GM12891 (cell line): ENCODE measurements around the gene MKRN1. TPM values are rescaled to one million over a fixed set of nuclear protein-coding genes. Genes with fewer than 3 reads are reported as not detected.

Source experiments
- DNase-seq: peaks from one replicate; pipeline ENCODE4 v3.0.0; 2011; ENCODE audit warnings: low spot score; ENCODE audit not compliant: insufficient read length
- FAIRE-seq: peaks from 2 replicates; lab custom pipeline; 2011; peaks lifted over from hg19 to GRCh38; lab: Jason Lieb, UNC
- PAX5 ChIP-seq: IDR thresholded peaks from 2 replicates; pipeline ENCODE4 v1.6.1; 2011; ENCODE audit warnings: low read length, moderate library complexity, mild to moderate bottlenecking; ENCODE audit not compliant: insufficient read depth, severe bottlenecking
- POLR2A ChIP-seq: IDR thresholded peaks from 2 replicates; pipeline ENCODE4 v1.6.1; 2011; ENCODE audit warnings: low read depth, low read length, control low read depth
- POLR2AphosphoS5 ChIP-seq: IDR thresholded peaks from 2 replicates; pipeline ENCODE4 v1.6.1; 2011; ENCODE audit warnings: low read depth, low read length, control low read depth
- POU2F2 ChIP-seq: IDR thresholded peaks from 2 replicates; pipeline ENCODE4 v1.6.1; 2011; ENCODE audit warnings: low read depth, mild to moderate bottlenecking, control low read depth, low read length, moderate library complexity
- SPI1 ChIP-seq: IDR thresholded peaks from 2 replicates; pipeline ENCODE4 v1.6.1; 2011; ENCODE audit warnings: low read depth, low read length, control low read depth
- TAF1 ChIP-seq: IDR thresholded peaks from 2 replicates; pipeline ENCODE4 v1.6.1; 2011; ENCODE audit warnings: low read depth, low read length, control low read depth
- polyA plus RNA-seq: library from polyadenylated mRNA; unstranded; fragments of >200 nt; gene quantifications from one replicate; pipeline ENCODE4 v1.2.1, GENCODE V29; 2012; ENCODE audit warnings: low read depth, missing spikeins, inconsistent platforms; ENCODE audit not compliant: missing spikeins

MKRN1 gene, protein sequence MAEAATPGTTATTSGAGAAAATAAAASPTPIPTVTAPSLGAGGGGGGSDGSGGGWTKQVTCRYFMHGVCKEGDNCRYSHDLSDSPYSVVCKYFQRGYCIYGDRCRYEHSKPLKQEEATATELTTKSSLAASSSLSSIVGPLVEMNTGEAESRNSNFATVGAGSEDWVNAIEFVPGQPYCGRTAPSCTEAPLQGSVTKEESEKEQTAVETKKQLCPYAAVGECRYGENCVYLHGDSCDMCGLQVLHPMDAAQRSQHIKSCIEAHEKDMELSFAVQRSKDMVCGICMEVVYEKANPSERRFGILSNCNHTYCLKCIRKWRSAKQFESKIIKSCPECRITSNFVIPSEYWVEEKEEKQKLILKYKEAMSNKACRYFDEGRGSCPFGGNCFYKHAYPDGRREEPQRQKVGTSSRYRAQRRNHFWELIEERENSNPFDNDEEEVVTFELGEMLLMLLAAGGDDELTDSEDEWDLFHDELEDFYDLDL
- polyA plus RNA-seq, result 50.5 TPM

- DNase-seq, result peak; percentile 91
- TF ChIP-seq POLR2AphosphoS5, result peak; percentile 51; the same call in 1 of the 2 replicates
- TF ChIP-seq PAX5, result no peak
- TF ChIP-seq TAF1, result peak; percentile 64
- TF ChIP-seq POLR2A, result peak; percentile 57
- peak; percentile 91 for FAIRE-seq
Measured at GRCh38 chr7:140479062-140479738, at the start of gene MKRN1. TSS of gene MKRN1 (minus strand) at chr7:140479505. CDS start at chr7:140479344, 161 bp downstream.

DNA sequence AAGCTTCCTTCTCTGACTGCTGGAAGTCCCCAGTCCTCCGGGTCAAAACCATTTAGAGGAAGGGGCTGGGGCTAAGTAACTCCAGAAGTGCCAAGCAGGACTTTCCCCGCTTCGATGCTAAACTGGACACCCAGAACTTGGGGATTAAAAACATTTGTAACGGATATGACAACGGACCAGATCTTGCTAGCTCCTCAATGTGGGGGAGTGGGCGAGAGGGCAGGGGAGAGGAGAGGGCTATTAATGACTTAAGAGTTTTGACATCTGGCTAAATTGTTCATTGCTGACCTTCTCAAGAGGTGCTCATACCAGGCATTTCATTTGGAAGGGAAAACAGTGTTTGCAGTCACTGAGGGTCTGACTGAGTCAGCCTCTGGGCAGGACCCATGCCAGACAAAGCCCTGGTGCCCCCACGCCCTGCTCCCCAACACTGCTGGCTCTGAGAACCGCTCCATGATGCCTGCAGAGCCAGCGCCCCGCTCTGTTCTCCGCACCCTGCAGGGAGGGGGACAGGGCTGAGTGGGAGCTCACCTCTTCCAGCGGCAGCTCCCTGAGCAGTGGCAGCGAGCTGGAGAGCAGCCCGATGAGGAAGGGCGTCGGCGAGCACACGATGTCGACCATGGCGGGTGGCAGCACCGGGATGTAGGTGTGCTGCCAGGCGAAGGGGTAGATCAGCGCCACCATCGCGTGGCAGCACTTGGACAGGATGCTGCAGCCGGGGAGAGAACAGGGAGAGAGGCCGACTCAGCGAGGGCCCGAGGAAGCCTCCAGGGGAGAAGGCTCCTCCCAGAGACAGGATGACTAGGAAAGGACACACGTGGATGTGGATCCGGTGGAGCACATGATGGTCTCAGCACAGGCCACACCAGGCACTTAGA lies 47.7 kb upstream of the MKRN1 start:
- no peak for DNase-seq

GRCh38 chr7:140526214-140526613 lies 46.9 kb upstream of the MKRN1 start:
- DNase-seq (no peak), FAIRE-seq (no peak)
- TF ChIP-seq POLR2AphosphoS5 (no peak), SPI1 (no peak), POLR2A (no peak), POU2F2 (no peak), TAF1 (no peak), PAX5 (no peak)

More for the DNA sequence above, 47.7 kb upstream of the MKRN1 start:
- no peak for FAIRE-seq
- no peak for TF ChIP-seq TAF1
- no peak for TF ChIP-seq POU2F2
- no peak for TF ChIP-seq SPI1
- no peak for TF ChIP-seq POLR2AphosphoS5
- no peak for TF ChIP-seq PAX5
- no peak for TF ChIP-seq POLR2A

DNA sequence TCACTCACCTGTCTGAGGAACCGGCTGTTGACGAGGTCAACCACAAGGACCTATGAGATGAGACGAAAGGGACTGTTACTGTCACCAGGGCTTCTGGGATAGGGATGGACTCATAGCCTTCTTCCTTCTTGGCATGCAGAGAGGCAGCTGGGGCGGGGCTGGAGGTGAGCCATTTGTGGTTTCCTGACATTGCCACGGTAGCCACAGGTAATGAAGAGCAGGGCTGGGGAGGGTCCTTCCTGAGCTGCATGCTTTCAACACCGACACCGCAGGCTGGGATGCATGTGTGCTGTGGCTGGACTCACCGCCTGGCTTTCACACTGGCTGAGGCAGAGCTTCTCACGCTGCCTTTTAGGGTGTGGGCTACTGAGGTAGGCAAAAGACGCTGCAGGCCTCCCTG lies 46.4 kb upstream of the MKRN1 start:
- TF ChIP-seq SPI1 (no peak), POLR2AphosphoS5 (no peak), POU2F2 (no peak), POLR2A (no peak), PAX5 (no peak), TAF1 (no peak)
- no peak for FAIRE-seq
- no peak for DNase-seq

- DNase-seq (no peak), FAIRE-seq (no peak)
- TF ChIP-seq POU2F2 (no peak), POLR2AphosphoS5 (no peak), PAX5 (no peak), POLR2A (no peak), SPI1 (no peak), TAF1 (no peak)
Measured at GRCh38 chr7:140521421-140521820, 42.1 kb upstream of the MKRN1 start.

DNA sequence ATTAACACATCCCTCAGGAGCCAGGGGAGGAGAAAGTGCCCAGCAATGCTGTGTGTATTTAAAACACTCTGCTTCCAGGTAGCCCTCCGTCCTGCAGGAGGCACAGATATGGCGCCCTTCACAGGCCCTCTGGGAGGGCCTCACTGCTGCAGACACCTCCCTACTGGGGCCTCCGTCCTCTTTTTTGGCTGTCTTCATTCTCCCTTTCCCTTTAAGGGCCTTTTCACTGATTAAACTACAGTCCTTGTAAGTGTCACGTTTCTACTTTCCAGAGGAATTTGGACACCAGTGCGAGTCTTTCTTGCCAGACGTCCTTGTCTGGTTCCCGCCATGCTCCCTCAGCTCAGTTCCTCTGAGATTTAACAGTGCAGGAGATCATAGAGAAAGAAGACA lies 39.7 kb upstream of the MKRN1 start:
- FAIRE-seq (no peak), DNase-seq (no peak)
- TF ChIP-seq POLR2A, result no peak
- TF ChIP-seq SPI1, result no peak
- TF ChIP-seq PAX5, result no peak
- TF ChIP-seq POU2F2, result no peak
- no peak for TF ChIP-seq POLR2AphosphoS5
- no peak for TF ChIP-seq TAF1

DNA sequence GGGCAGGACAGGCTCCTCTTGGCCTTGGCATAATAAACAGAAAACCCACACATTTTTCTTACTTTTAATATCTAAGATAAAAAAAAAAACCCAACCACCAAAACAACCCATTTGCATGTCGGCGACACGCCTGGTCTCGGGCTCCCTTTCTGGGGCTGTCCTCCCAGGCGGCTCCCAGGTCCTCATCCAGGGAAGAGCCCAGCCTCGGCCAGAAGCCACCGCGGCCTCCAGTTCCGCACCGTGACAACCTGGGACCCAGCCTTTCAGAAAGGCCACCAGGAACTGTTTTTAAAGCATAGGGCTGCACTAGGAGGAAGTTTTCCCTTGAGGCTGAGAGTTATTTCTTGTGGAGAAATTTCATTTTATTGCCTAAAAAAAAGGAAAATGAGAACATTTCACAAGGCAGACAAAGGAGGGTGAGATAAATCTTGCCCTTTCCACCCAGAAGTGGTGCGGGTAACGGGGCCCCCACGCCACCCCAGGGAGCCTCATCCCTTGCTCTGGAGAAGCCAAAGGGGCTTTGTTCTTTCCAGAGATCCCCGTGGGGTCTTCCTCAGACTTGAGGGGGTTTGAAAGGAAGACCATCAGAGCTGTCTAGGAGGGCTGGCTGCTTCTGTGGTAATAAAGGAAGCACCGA lies 39.2 kb upstream of the MKRN1 start:
- FAIRE-seq, result no peak
- no peak for TF ChIP-seq PAX5
- no peak for TF ChIP-seq TAF1
- no peak for TF ChIP-seq SPI1
- TF ChIP-seq POLR2A, result no peak
- no peak for TF ChIP-seq POU2F2
- TF ChIP-seq POLR2AphosphoS5, result no peak
- no peak for DNase-seq

- peak; percentile 84 for FAIRE-seq
- no peak for TF ChIP-seq POLR2A
- no peak for TF ChIP-seq TAF1
- no peak for TF ChIP-seq SPI1
- TF ChIP-seq POLR2AphosphoS5, result no peak
Measured at GRCh38 chr7:140517546-140518369, 38.5 kb upstream of the MKRN1 start.

More at GRCh38 chr7:140517546-140518369, 38.5 kb upstream of the MKRN1 start:
- DNase-seq, result peak; percentile 69
